SK-N-SH (cell line): Measurements from ENCODE around the gene BCL11B.

ENCODE experiments used
- ELF1 ChIP-seq: IDR thresholded peaks from 2 replicates; pipeline ENCODE4 v1.4.0; 2012
- EP300 ChIP-seq, 2 experiments: IDR thresholded peaks; 2 replicates each; pipeline versions ENCODE4 v1.4.0 to v1.6.1; 2012; ENCODE audit warnings: borderline replicate concordance in 1 of 2, low read depth in 1 of 2, low read length in 1 of 2
- EZH2phosphoT487 ChIP-seq: fragments of 200-600 bp; sonication (generic); IDR thresholded peaks from 2 replicates; pipeline ENCODE4 v1.6.1; 2017; ENCODE audit warnings: low read depth, mixed run types, mild to moderate bottlenecking, antibody characterized with exemption, moderate library complexity, borderline replicate concordance
- FOXM1 ChIP-seq: IDR thresholded peaks from 2 replicates; pipeline ENCODE4 v1.4.0; 2012; ENCODE audit warnings: low read depth, mild to moderate bottlenecking
- PBX3 ChIP-seq: IDR thresholded peaks from 2 replicates; pipeline ENCODE4; 2012
- POLR2AphosphoS5 ChIP-seq: IDR thresholded peaks from 2 replicates; pipeline ENCODE4 v1.6.1; 2012; ENCODE audit warnings: low read depth, low read length
- TAF1 ChIP-seq: IDR thresholded peaks from 2 replicates; pipeline ENCODE4 v1.6.1; 2012; ENCODE audit warnings: low read depth, mild to moderate bottlenecking, low read length, moderate library complexity, borderline replicate concordance
- TEAD4 ChIP-seq: IDR thresholded peaks from 2 replicates; pipeline ENCODE4 v1.4.0; 2012; ENCODE audit warnings: mild to moderate bottlenecking, borderline replicate concordance; ENCODE audit not compliant: insufficient read depth
- USF2 ChIP-seq: fragments of 150-350 bp; IDR thresholded peaks from 2 replicates; pipeline ENCODE4 v1.6.1; 2017; ENCODE audit warnings: antibody characterized with exemption, low read length, low read depth, borderline replicate concordance
- YY1 ChIP-seq: IDR thresholded peaks from 2 replicates; pipeline ENCODE4 v1.4.0; 2012; ENCODE audit warnings: low read depth, mild to moderate bottlenecking
- TF ChIP-seq, protein P1 (sequence below): fragments of 200-600 bp; sonication (generic); IDR thresholded peaks from 2 replicates; pipeline ENCODE4 v1.6.1; 2017; ENCODE audit warnings: antibody characterized with exemption, mild to moderate bottlenecking, moderate library complexity
- TF ChIP-seq, protein P2 (sequence below): IDR thresholded peaks from 2 replicates; pipeline ENCODE4 v1.4.0; 2012; ENCODE audit warnings: low read depth, borderline replicate concordance

DNA sequence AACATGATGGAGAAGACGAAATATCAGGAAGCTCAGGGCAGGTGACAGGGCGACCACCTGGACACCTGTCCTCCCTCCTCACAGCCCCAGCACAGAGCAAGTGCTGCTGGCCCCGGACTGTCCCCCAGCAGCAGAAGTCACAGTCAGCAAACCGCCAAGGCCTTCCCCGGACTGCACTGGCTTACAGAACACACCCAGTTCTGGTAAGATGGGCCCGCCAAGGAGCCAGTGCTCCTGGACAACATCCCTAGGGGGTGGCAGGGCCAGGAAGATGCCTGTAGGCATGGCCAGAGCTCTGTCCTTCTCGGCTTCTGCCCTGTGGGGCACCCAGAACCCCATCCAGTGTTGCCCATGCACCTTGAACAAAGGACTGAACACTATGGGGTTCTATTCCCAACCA, 77.9 kb downstream of the BCL11B start:
- TF ChIP-seq ELF1, result no peak
- TF ChIP-seq, protein P1, sequence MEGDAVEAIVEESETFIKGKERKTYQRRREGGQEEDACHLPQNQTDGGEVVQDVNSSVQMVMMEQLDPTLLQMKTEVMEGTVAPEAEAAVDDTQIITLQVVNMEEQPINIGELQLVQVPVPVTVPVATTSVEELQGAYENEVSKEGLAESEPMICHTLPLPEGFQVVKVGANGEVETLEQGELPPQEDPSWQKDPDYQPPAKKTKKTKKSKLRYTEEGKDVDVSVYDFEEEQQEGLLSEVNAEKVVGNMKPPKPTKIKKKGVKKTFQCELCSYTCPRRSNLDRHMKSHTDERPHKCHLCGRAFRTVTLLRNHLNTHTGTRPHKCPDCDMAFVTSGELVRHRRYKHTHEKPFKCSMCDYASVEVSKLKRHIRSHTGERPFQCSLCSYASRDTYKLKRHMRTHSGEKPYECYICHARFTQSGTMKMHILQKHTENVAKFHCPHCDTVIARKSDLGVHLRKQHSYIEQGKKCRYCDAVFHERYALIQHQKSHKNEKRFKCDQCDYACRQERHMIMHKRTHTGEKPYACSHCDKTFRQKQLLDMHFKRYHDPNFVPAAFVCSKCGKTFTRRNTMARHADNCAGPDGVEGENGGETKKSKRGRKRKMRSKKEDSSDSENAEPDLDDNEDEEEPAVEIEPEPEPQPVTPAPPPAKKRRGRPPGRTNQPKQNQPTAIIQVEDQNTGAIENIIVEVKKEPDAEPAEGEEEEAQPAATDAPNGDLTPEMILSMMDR, result no peak
- TF ChIP-seq EZH2phosphoT487, result no peak
- no peak for TF ChIP-seq YY1
- TF ChIP-seq TAF1, result no peak
- no peak for TF ChIP-seq USF2
- TF ChIP-seq FOXM1, result no peak
- no peak for TF ChIP-seq POLR2AphosphoS5
- TF ChIP-seq, protein P2, sequence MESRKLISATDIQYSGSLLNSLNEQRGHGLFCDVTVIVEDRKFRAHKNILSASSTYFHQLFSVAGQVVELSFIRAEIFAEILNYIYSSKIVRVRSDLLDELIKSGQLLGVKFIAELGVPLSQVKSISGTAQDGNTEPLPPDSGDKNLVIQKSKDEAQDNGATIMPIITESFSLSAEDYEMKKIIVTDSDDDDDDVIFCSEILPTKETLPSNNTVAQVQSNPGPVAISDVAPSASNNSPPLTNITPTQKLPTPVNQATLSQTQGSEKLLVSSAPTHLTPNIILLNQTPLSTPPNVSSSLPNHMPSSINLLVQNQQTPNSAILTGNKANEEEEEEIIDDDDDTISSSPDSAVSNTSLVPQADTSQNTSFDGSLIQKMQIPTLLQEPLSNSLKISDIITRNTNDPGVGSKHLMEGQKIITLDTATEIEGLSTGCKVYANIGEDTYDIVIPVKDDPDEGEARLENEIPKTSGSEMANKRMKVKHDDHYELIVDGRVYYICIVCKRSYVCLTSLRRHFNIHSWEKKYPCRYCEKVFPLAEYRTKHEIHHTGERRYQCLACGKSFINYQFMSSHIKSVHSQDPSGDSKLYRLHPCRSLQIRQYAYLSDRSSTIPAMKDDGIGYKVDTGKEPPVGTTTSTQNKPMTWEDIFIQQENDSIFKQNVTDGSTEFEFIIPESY, result no peak
- no peak for TF ChIP-seq TEAD4
- TF ChIP-seq PBX3, result no peak
- no peak for TF ChIP-seq EP300 (IDR thresholded peaks at IDR 0.05; ENCODE audit: borderline replicate concordance in 1 of 2, low read depth in 1 of 2, low read length in 1 of 2)
